Glomerular endothelial cell (primary cell): Measurements from ENCODE around the gene LRRC8C. TPM values are rescaled to one million over a fixed set of nuclear protein-coding genes. Genes with fewer than 3 reads are reported as not detected.
A peak's percentile ranks its signal among the peaks of the same experiment; 100 is the strongest.
"Not testable (repeated sequence)": the region's sequence is repeated elsewhere in the genome, so short reads cannot be mapped to it uniquely, and the experiment has no call there.

Experiments used
- DNase-seq: peaks from one replicate; pipeline ENCODE4 v3.0.0-alpha.2; 2011; ENCODE audit warnings: low read depth, low spot score; ENCODE audit errors: extremely low read depth
- total RNA-seq: library from RNA; depleted of rRNA; stranded (reverse); fragments of >200 nt; gene quantifications from 2 replicates; pipeline ENCODE4 v1.2.3, GENCODE V29; 2015

LRRC8C gene
- 31.3 and 36.6 TPM in 2 replicates for total RNA-seq

DNA sequence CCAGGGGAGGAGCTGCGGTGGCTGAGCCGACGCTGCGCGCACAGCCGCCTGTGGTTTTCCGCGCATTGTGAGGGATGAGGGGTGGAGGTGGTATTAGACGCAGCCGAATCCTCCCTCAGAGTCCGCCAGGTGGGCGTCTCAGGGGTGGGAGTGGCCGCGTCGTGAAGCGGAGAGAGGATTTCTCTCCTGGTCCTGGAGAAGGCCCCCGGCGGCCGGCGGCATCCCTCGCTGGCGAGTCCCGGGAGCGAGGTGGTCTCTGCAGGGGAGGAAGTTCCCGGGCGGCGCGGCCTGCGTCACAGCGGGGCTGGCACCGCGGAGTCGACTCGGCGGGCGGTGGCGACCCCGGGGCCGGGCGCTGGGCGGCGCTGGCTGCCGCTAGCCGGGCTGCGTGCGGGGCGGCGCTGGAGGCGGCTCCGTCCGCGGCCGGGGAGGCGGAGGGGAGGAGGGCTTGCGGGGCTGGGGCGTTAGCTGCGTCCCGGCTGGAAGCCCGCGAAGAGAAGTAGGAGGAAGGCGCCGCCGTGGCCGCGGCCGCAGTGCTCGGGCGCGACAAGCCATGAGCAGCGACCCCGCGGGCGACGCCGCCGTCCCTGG, at the start of gene LRRC8C:
TSS of gene LRRC8C (plus strand) at position 464 of the 591 bp plus-strand sequence. CDS start 53,354 bp downstream, outside the sequence.
- DNase-seq = no peak

DNA sequence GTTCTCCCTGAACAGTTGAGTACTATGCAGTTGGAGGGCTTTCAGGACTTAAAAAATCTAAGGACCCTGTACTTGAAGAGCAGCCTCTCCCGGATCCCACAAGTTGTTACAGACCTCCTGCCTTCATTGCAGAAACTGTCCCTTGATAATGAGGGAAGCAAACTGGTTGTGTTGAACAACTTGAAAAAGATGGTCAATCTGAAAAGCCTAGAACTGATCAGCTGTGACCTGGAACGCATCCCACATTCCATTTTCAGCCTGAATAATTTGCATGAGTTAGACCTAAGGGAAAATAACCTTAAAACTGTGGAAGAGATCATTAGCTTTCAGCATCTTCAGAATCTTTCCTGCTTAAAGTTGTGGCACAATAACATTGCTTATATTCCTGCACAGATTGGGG, 48.7 kb upstream of the LRRC8C start:
- DNase-seq = no peak

GRCh38 chr1:89584781-89585180, 48.1 kb upstream of the LRRC8C start:
- DNase-seq = no peak

GRCh38 chr1:89587729-89588161, 45.2 kb upstream of the LRRC8C start:
- no peak for DNase-seq

GRCh38 chr1:89588480-89588879, 44.4 kb upstream of the LRRC8C start:
- no peak for DNase-seq

DNA sequence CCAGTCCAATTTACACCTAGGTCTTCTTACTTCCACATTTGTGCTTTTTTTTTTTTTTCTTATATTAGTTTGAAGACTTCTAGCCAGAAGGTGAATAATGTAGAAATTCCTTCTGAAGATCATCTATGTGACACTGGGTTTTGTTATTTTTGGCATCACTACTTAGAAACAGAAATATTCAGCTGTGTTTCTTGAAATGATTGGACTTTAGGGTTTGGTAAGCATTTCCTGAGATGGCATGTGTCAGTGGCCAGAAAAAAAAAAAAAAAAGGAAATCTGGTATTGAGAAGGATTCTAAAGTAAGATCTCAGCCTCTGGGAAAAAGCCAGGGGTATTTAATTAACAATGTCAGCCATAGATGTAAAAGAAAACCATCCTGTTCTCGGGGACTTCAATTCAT, 43.4 kb upstream of the LRRC8C start:
- DNase-seq = peak; percentile 34

DNA sequence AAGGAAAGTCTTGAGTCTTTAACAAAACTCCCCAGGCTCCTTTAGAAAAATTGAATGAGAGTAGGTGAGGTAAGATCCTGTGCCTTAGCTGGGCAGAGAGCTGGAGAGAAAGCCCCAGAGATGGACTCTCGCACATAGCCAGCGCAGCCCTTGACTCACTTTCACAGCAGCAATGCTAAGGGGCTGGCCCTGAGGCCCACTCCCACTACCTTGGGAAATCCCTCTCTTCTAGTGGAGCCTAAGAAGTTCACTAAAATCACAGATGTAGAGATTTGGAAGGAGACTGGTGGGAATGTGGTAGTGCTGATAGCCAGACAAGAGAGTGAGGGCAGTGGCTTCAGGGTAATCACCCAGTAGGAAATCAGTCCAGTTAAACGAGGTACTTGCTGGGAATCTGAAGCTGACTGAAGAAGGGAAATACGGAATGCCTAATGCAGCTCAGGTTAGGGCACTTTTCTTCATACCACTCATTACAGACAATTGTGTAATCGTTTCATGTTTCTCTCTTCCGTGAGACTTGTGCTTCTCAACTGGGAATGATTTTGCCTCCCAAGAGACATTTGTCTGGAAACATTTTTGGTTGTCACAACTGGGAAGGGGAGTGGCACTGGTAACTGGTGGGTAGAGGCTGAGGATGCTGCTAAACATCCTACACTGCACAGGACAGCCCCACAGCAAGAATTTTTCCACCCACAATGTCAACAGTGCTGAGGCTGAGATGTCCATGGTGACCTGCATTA, 42.4 kb upstream of the LRRC8C start:
- no peak for DNase-seq

DNA sequence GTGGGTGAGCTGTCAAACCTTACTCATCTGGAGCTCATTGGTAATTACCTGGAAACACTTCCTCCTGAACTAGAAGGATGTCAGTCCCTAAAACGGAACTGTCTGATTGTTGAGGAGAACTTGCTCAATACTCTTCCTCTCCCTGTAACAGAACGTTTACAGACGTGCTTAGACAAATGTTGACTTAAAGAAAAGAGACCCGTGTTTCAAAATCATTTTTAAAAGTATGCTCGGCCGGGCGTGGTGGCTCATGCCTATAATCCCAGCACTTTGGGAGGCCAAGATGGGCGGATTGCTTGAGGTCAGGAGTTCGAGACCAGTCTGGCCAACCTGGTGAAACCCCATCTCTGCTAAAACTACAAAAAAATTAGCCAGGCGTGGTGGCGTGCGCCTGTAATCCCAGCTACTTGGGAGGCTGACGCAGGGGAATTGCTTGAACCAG, 40.0 kb upstream of the LRRC8C start:
- DNase-seq = not testable (repeated sequence)

DNA sequence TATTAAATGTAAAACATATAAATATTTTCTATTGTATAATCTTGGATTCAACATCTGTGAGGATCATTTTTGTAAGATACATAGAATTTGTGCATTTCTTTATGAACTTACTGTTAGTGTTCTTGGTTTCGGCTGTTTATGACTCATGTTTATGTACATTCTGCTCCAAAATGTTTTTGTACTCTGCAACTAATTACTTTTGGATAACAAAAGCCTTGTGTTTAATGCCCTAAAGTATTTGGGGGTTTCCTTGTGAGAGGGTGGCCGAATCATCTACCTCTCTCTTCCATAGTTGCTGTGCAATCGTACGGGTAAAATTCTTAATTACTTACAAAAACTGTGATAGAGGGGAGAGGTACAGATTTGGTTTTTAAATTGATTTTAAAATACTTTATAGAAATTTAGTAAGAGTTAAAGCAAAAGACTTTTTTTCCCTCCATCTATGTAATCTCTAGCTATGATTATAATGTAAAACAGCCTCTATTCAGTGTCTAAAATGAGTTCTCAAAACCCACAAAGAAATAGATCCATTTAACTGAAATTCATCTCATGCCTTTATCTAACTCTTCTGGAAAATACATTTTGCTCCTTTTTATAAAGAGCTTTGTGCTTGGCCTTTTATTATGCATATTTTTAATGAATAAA, 38.7 kb upstream of the LRRC8C start:
- DNase-seq = no peak

- no peak for DNase-seq
Measured at GRCh38 chr1:89596698-89597097, 36.2 kb upstream of the LRRC8C start.

GRCh38 chr1:89598450-89599331, 34.2 kb upstream of the LRRC8C start:
- no peak for DNase-seq

- no peak for DNase-seq
Measured at GRCh38 chr1:89599332-89599630, 33.6 kb upstream of the LRRC8C start.

- no peak for DNase-seq
Measured at GRCh38 chr1:89600451-89601224, 32.3 kb upstream of the LRRC8C start.

GRCh38 chr1:89602871-89603404, 30.0 kb upstream of the LRRC8C start:
- DNase-seq = no peak

- DNase-seq = no peak
Measured at GRCh38 chr1:89603651-89604413, 29.1 kb upstream of the LRRC8C start.

DNA sequence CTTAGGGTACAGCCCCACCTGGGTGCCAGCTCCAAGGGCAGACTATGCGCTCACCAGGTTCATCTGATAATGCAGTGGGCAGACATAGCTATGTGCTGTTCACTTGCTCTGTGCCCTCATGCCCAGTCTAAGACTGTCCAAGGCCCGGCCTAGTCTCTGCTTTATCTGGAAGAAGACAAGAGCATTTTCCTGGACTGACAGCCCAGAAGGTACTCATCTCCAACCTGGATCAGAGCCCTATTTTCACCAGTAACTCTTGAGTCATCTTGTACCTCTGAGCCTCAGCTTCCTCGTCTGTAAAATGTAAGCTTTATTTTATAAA, 28.5 kb upstream of the LRRC8C start:
- DNase-seq = no peak

DNA sequence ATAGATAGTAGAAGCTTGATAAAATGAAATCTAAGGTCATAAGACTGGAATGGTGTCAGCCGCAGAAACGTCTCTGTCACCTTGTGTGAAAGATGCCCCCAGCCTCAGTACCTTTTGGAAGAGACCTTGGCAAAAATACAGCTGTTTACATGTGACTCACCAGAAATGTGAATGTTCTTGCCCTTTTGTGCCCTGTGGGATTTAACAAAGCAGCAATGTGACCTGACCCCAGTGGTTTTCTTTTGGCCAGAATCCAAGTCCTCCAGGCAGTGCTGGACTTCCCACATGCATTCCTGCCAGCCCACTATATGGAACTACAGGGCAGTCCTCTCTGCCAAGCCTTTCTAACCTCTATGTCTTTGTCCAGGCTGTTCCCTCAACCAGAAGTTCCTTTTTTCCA, 27.2 kb upstream of the LRRC8C start:
- peak; percentile 66 for DNase-seq

DNA sequence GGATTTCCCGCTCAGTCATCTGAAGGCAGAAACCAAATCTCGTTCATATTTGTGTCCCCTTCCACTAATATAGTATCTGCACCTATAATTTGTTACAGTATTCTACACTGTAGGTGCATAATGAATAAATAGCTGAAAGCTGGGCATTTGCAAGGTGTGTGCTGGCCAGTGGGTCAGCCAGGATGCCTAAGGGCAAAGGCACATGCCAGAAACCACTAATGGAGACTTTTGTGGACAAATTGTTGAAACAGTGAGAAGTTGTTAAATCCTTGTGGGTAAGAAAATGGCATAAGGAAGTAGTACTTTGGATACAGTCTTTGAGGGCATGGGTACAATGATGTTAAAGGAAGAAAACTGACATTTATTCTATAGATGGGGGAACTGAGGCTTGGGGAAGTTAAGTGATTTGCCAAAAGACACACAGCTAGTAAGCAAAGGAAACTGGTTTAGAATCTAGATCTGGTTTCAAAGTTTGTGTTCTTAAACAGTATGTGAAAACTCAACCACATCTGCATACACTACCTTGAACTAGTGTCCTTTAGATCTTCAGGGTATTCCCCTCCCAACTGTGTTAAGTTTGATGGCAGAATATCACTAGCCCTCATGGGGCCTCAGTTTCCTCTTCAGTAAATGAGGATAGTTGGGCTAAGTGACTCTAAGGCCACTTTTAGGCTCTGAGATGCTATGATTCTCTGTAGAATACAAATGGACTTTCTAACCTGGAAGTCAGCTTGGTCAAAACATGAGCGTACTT, 26.5 kb upstream of the LRRC8C start:
- DNase-seq = no peak

GRCh38 chr1:89607156-89607555, 25.8 kb upstream of the LRRC8C start:
- DNase-seq = no peak
